Fibroblast of upper back skin (primary cell): ENCODE data around the gene SMIM8.

Experiments used
- DNase-seq: peaks from one replicate; pipeline ENCODE4 v3.0.0-alpha.2; 2013

The SMIM8 gene

GRCh38 chr6:87336367-87336766, 14.0 kb downstream of the SMIM8 start:
- no peak for DNase-seq

DNA sequence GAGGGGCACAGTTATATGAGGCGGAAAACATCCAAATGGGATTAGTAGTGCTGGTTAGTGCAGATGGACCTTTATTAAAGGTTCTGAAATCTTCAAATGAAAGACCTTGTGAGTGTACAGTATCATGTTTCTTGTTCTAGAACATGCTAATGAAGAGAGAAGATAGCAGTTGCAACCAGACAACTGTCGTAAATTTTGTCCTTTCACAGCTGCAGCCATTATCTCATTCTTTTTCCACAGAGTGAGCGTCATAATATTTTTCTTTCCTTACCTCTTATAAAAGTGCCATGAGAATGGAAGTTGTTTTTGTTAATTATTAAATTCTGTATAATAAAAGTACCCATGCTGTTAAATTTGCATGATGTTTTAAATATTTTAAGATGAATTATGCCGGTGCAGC, 17.8 kb downstream of the SMIM8 start:
- no peak for DNase-seq

DNA sequence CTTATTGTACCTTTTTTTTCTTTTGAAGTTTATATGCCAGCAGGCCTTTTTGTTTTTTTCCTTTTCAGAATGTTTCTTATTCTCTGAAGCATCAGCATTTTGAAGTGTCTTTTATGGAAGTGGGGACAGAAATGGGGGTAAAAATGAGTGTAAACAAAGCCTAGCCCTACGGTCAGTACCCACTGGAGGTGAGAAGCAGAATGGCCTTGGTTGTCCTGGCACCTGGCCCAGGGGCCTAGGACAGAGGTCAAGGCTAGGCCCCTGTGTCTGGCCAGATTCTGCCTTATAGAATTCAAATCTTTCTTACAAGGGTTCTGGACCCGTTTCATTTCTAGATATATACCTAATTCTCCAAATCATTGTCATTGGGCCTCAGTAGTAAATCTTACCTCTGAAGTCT, 18.8 kb downstream of the SMIM8 start:
- DNase-seq: no peak

DNA sequence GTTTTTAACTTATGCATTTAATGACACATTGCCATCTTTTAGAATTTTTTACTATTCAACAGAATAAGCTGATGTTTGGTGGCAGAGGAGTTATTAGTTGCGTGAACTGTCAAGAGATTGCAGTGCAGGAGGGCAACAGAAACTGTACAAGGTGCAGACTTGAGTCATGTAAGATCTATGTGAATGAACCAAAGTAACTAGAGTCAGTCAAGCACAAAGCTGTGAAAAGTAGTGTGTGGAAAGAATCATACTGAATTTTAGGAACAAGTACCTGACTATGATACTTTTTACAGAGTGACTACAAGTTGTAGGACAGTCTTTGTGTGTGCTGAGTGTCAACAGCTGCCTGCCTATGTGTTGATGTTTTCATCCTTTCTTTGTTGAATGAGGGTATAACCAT, 19.5 kb downstream of the SMIM8 start:
- no peak for DNase-seq

DNA sequence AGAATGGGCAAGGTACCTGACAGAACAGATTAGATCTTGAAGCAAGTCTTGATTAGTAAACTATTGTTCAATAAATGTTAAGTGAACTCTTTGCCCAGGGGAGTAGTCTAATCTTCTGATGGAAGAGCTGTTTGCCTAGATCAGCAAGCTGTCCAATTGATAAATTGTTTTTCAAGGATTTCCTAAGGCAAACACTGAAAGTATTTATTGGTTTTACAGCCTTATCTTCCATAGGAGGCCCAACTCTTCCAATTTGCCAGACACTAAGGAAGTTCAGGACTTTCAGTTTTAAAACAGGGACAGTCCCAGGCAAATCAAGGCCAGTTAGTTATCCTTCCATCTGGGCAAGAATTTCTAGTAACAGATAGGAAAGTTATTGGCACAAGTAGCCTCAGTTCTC, 20.4 kb downstream of the SMIM8 start:
- no peak for DNase-seq

GRCh38 chr6:87344731-87345130, 22.3 kb downstream of the SMIM8 start, which contains the start of gene C6orf163:
TSS of gene C6orf163 (plus strand) at chr6:87344813. CDS start at chr6:87345100, 287 bp downstream.
- no peak for DNase-seq

DNA sequence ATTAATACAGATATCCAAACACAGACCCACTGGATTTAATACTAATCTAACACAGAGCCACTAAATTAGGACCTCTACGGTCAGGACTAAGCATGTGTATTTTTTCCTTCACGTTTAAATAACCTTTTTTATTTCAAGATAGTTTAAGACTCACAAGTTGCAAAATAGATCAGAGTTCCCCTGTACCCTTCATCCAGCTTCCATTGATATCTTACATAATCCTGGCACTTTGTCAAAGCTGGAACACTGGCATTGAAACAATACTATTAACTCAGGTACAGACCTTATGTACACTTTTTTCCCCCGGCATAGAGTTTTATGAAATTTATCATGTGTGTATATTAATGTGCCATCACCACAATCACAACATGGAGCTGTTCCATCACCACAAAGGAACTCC, 24.3 kb downstream of the SMIM8 start:
- no peak for DNase-seq

DNA sequence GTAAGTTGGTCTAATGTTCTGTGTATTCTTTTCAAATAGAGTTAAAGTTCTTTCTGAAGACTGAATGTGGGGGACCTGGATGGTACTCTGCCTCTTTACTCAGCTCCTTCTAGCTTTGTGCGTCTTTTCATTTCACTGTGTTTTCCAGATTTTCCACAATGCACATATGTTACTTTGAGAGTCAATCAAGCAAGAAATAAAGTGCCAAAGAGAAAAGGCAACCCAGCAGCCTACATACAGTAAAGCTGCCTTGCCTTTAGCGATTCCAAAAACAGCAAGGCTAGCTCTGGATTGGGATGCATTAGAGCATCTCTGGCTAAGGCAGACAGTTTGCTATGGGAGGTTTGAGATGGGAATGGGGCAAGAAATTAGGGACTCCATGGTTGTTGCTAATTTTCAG, 27.5 kb downstream of the SMIM8 start:
- no peak for DNase-seq

DNA sequence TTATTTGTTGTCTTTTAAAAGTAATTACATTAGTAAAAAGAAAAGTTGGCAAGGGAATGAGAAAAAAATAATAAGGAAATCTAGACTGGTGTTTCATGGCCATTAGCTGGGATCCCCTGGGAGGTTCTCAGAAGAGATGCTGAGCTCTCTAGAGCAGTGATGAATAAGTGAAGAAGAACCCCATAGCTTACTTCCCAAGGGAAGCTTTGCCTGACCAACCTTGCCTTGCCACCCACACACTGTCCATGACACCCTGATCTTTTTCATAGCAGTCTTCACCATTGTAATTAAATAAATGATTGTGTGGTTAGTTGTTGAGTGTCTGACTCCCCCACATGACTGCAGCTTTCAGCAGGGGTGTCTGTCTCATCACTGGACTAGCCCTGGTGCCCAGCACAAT, 28.1 kb downstream of the SMIM8 start:
- no peak for DNase-seq

- DNase-seq: no peak
Measured at GRCh38 chr6:87351583-87351982, 29.2 kb downstream of the SMIM8 start.

- DNase-seq: no peak
Measured at GRCh38 chr6:87356181-87356580, 33.8 kb downstream of the SMIM8 start.

DNA sequence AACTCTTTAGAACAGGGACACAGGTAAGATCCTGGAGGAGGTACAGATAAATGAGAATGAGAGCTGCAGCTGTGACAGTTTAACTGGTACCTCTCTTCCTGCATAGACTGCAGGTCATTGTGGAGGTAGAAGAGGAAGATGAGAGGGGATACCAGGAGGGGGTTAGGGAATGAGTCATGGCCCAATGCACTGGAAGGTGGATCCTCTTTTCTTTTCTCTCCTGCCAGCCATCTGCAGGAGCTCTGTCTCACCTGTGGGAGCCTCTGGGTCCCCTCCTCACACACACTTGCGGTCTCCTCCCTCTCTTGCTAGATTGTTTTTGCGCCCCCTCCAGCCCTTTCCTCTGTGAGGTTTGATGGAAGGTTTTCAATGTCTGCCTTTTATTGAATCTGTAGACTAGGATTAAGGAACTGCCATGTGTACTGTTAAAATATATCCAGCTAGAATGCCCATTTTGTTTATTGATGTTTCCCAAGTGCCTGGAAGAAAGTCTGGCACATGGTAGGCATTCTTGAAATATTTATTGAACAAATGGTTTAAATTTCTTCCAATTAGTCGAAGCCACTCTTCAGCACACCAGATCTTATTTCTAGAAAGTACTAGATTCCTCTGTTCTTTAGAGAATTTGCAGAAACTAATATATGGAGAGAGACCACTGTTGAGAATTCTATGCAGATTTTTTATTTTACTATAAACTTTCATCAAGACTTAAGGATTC, 35.2 kb downstream of the SMIM8 start:
- no peak for DNase-seq

GRCh38 chr6:87364602-87365252, 42.3 kb downstream of the SMIM8 start:
- no peak for DNase-seq

DNA sequence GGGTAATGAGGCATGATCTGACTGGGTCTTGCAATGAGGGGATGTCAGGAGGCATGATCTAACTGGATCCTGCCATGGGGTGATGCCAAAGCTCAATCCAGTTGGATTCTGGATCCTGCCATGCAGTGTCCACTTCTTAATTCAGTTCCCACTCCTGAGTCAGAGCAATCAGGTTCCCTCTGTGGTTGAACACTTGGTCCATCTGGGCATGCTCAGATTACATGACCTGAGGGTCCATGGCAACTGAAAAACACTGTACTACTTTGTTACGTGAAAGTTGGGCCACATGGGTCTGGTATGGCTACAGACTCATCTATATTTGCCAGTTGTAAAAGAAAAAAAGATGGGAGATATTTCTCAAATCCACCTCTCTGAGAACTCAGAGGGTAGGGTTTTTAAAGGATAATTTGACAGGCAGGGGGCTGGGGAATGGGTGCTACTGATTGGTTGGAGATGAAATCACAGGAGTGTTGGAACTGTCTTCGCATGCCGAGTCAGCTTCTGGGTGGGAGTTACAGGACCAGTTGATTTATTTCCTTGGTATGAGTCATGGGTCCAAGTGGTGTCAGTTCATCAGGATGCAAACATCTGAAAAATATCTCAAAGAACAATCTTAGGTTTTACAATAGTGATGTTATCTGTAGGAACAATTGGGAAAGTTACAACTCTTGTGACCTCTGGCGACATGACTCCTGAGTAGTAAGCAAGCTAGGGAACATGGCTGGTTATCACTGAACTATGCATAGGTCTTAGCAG, 43.9 kb downstream of the SMIM8 start:
- peak; percentile 29 for DNase-seq

DNA sequence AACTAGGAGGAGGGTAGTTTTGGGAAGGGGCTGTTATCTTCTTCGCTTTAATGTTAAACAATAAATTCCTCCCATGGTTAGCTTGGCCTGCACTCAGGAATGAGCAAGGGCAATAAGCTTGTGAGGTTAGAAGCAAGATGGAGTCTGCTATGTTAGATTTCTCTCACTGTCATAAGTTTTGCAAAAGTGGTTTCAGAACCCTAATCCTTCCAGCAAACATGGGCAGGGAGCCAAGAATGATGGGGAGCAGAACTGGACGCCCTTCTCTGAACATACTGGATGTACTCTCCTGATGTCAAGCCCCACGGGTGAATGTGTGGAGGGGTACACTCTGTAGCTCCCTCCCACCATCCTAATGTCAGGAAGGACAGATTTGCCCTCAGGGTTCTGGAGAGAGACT, 44.5 kb downstream of the SMIM8 start:
- no peak for DNase-seq

GRCh38 chr6:87373377-87373776, 51.0 kb downstream of the SMIM8 start:
- no peak for DNase-seq

GRCh38 chr6:87375315-87375714, 52.9 kb downstream of the SMIM8 start:
- no peak for DNase-seq

DNA sequence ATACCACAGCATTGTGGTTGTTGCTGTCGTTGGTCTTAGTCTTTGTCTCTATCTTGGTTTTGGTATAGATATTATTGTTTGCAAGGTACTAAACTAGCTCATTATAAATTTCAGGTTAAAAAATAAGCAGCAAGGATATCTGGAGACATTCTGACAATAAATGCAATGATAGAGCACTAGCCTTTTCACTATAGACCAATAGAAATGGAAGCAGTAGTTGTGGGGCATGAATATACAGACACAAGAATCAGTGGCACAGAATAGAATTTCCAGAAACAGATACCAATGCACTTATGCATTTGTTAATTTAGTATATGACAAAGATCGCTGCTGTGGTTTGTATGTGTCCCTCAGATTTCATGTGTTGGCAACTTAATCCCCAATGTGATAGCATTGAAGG, 54.3 kb downstream of the SMIM8 start:
- no peak for DNase-seq

GRCh38 chr6:87378947-87379346, 56.6 kb downstream of the SMIM8 start:
- DNase-seq: no peak

DNA sequence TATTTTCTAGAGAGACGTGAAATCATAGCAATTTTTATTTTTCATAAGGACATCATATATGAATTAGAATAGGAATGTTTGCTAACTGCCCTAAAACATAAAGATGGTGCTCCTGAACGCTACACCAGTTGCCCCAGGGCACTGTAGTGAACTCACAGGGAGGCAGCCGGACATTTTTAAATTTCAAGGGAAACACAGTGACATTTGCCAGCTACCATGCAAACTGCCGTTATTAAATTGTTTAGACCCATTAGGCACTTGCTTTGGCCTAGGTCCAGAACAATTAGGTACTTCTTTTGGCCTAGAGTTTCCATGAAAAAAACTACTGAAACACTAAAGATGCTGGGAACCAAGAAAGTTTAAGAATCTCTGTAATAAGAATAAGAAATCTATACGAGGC, 60.5 kb downstream of the SMIM8 start:
- DNase-seq: no peak

- no peak for DNase-seq
Measured at GRCh38 chr6:87384038-87384437, 61.6 kb downstream of the SMIM8 start.

GRCh38 chr6:87384449-87384848, 62.1 kb downstream of the SMIM8 start:
- DNase-seq: no peak

GRCh38 chr6:87391334-87391733, 68.9 kb downstream of the SMIM8 start:
- peak; percentile 27 for DNase-seq
